ENCODE measurements around the gene EVI5.

GRCh38 chr1:92730476-92730875 lies 54.4 kb downstream of the EVI5 start:
- TF ChIP-seq CTCF (IDR thresholded peaks at IDR 0.05) (no peak), POLR2A (IDR thresholded peaks at IDR 0.05) (no peak), POLR2AphosphoS5 (IDR thresholded peaks at IDR 0.05) (no peak), EP300 (IDR thresholded peaks at IDR 0.05) (no peak)
